ENCODE results near the gene TLE5. TPM values are rescaled to one million over a fixed set of nuclear protein-coding genes. Genes with fewer than 3 reads are reported as not detected.

TLE5 gene
- total and polyA plus RNA-seq, 8 donors: 126 to 688 (median 339) TPM

DNA sequence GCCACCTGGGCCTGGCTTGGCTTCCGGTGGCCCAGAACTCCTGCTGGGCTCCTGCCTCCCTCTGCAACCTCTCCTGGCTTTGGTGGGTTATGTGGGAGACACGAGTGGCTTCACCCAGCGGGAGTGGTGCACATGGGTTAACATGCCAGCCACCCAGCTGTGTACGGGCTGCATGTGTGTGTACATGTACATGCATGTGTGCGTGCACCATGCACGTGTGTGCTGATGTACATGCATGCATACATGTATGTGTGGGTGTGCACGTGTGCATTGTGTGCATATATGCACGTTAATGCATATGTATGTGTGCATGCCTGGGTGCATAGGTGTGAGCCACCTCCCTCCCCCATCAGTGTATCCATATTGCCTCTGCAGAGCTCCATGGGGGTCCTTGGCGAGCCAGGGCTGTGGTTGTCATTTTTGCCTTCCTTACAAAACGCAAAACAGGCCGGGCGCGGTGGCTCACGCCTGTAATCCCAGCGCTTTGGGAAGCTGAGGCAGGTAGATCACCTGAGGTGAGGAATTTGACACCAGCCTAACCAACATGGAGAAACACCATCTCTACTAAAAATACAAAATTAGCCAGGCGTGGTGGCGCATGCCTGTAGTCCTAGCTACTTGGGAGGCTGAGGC is 44.3 kb upstream of the TLE5 start:
- Histone ChIP-seq H3K4me3 (no peak overlapping the region), H3K9me3 (no peaks in the 10 kb centered on the region), H3K27ac (peak overlapping the region in 2 of 5 donors; percentile 44), H3K4me1 (peaks cover 27 to 78% (median 66%) of the 10 kb centered on the region in 4 donors), H3K27me3 (no peaks in the 10 kb centered on the region), H3K36me3 (peaks cover 7 to 24% (median 16%) of the 10 kb centered on the region in 4 donors)
- WGBS, 5 donors: 86 to 90% (median 88%) methylated on average over 12 to 17 of the region's 17 CpGs
- intact Hi-C loops (cut with DNase I; ENCODE audit: low total_unique reads): loop anchor here (5.0 kb wide), 1 partner anchor 144 kb away; no protein-coding TSS in a partner anchor
- TF ChIP-seq, protein P1, sequence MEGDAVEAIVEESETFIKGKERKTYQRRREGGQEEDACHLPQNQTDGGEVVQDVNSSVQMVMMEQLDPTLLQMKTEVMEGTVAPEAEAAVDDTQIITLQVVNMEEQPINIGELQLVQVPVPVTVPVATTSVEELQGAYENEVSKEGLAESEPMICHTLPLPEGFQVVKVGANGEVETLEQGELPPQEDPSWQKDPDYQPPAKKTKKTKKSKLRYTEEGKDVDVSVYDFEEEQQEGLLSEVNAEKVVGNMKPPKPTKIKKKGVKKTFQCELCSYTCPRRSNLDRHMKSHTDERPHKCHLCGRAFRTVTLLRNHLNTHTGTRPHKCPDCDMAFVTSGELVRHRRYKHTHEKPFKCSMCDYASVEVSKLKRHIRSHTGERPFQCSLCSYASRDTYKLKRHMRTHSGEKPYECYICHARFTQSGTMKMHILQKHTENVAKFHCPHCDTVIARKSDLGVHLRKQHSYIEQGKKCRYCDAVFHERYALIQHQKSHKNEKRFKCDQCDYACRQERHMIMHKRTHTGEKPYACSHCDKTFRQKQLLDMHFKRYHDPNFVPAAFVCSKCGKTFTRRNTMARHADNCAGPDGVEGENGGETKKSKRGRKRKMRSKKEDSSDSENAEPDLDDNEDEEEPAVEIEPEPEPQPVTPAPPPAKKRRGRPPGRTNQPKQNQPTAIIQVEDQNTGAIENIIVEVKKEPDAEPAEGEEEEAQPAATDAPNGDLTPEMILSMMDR (IDR thresholded peaks at IDR 0.05): no peak
- TF ChIP-seq EP300 (IDR thresholded peaks at IDR 0.05): no peak
- TF ChIP-seq POLR2AphosphoS5 (IDR thresholded peaks at IDR 0.05): no peak
- TF ChIP-seq POLR2A (IDR thresholded peaks at IDR 0.05): no peak
- no peak for DNase-seq

- TF ChIP-seq EP300 (IDR thresholded peaks at IDR 0.05): no peak
- TF ChIP-seq, protein P1 (IDR thresholded peaks at IDR 0.05): no peak
- no peak for TF ChIP-seq POLR2AphosphoS5 (IDR thresholded peaks at IDR 0.05)
- no peak for TF ChIP-seq POLR2A (IDR thresholded peaks at IDR 0.05)
- Histone ChIP-seq H3K4me3 (no peak overlapping the region), H3K9me3 (no peaks in the 10 kb centered on the region), H3K4me1 (peaks cover 27 to 85% (median 70%) of the 10 kb centered on the region in 4 donors), H3K27ac (peak overlapping the region in 1 of 5 donors; percentile 1), H3K36me3 (peaks cover 1 to 17% (median 9%) of the 10 kb centered on the region in 4 donors), H3K27me3 (no peaks in the 10 kb centered on the region)
- WGBS, 5 donors: 65 to 87% (median 66%) methylated on average over 22 to 33 of the region's 33 CpGs
- DNase-seq: no peak
- intact Hi-C loops (cut with DNase I; ENCODE audit: low total_unique reads): loop anchor here (5.0 kb wide), 1 partner anchor 144 kb away; no protein-coding TSS in a partner anchor
Observed at GRCh38 chr19:3105641-3106508, 43.6 kb upstream of the TLE5 start.

DNA sequence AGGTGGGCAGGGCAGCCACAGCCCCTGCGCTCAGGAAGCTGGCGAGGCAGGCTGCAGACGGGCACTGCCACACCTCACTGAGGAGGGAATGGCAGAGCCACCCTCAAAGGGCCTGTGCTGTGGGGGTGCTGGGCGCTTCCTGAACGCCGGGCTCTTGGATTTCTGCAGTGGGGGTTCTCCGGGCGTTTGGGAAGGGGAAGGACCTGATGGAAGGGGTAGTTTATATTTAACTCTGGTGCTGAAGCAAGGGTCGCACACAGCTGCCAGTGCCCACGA is 42.4 kb upstream of the TLE5 start:
- TF ChIP-seq, protein P1 (IDR thresholded peaks at IDR 0.05): no peak
- TF ChIP-seq EP300 (IDR thresholded peaks at IDR 0.05) (no peak), POLR2A (IDR thresholded peaks at IDR 0.05) (no peak), POLR2AphosphoS5 (IDR thresholded peaks at IDR 0.05) (no peak)
- intact Hi-C loops (cut with DNase I; ENCODE audit: low total_unique reads): no loop called here
- Histone ChIP-seq H3K27ac (peak overlapping the region in 2 of 5 donors; percentile 53 to 67), H3K36me3 (peaks cover 0 to 5% (median 0%) of the 10 kb centered on the region in 4 donors), H3K4me1 (peaks cover 34 to 98% (median 82%) of the 10 kb centered on the region in 4 donors), H3K4me3 (no peak overlapping the region), H3K27me3 (no peaks in the 10 kb centered on the region), H3K9me3 (no peaks in the 10 kb centered on the region)
- WGBS, 5 donors: 55 to 64% (median 58%) methylated on average over 10 of the region's 10 CpGs
- no peak for DNase-seq

DNA sequence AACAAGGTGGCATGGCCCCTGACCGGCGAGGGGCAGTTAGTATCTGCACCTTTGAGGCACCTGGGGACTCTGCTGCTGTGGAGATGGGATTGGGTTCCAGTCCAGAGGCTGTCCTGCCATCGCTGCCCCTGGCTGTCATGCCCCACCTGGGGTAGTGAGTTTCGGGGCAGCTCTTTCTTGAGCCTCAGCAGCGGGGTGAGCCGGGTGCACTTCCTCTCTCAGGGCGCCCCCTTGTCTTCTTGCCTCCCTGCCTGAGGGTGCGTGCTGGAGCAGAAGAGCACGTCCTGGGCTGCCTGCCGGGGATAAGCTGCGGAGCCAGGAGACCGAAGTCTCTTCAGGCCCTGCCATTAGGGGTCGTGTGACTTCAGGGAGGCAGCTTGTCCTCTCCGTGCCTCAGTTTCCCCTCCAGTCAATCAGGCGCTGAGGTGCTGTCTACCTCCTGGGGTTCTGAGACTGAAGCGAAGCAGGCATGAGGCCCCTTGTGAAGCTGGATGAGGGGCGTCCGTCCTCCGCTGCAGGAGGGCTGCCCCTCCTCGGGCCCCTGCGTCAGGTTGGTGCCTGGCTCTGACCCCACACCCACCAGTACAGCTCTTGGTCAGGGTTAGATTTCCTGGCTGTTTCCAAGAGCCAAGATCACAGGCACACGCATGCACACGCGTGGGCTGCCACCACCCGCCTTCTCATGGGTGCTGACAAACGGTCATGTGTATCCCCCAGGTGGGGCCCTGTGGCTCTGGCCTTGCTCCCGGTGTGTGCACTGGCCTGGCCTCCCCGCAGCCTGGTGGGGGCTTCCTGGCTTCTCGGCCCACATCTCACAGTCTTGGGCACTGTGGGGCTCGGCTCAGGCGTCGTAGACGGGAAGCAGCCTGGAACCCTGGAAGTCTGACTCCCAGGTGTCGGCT is 40.2 kb upstream of the TLE5 start:
- intact Hi-C loops (cut with DNase I; ENCODE audit: low total_unique reads): no loop called here
- H3K27me3 ChIP-seq: no peaks in the 10 kb centered on the region

More for the DNA sequence above, 40.2 kb upstream of the TLE5 start:
- no peak for TF ChIP-seq POLR2AphosphoS5 (IDR thresholded peaks at IDR 0.05)
- TF ChIP-seq, protein P1 (IDR thresholded peaks at IDR 0.05): no peak
- no peak for TF ChIP-seq EP300 (IDR thresholded peaks at IDR 0.05)
- TF ChIP-seq POLR2A (IDR thresholded peaks at IDR 0.05): no peak
- Histone ChIP-seq H3K9me3 (no peaks in the 10 kb centered on the region), H3K27ac (no peak overlapping the region), H3K36me3 (peaks cover 0 to 5% (median 0%) of the 10 kb centered on the region in 4 donors), H3K4me3 (no peak overlapping the region), H3K4me1 (peaks cover 54 to 100% (median 87%) of the 10 kb centered on the region in 4 donors)
- 88 to 91% (median 90%) methylated on average over 13 to 34 of the region's 34 CpGs for WGBS, 5 donors
- DNase-seq: no peak

Measured in stomach (tissue), 9 donors.